ENCODE data around the gene PTTG1IP.
A peak's percentile ranks its signal among the peaks of the same experiment; 100 is the strongest.

PTTG1IP gene, protein sequence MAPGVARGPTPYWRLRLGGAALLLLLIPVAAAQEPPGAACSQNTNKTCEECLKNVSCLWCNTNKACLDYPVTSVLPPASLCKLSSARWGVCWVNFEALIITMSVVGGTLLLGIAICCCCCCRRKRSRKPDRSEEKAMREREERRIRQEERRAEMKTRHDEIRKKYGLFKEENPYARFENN

DNA sequence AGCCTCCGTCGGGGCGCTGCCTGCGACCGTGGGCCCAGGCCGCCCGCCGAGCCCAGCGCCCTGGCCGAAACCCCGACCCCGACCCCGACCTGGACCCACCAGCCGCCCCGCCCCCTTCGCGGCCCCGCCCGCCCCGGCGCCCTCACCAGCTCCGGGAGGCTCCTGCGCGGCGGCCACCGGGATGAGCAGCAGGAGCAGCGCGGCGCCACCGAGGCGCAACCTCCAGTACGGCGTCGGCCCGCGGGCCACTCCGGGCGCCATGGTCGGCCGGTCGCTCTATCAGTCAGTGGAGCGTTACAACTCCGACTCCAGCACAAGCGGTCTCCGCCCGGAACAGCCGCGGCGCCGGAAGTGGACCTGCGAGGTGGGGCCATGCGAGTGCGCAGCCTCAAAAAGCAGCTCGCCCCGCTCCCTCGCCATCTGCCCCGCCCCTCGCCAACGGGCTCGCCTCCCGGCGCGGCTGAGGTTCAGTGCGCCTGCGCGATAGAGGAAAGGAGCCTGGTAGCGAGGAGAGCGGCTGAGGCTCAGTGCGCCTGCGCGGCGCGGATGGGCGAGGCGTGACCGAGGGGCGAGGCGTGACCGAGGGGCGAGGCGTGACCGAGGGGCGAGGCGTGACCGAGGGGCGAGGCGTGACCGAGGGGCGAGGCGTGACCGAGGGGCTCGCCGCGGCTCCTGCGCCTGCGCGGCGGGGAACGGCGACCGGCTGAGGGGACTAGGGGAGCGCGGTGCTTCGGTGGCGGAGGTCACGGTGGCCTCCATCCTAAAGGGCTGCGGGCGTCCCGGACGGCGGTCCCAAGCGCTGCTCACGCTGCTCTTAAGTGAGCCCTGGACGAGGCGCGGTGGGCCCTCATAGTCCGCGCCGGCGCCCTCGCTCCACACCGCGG lies at the start of gene PTTG1IP:
TSS of gene PTTG1IP (minus strand) at position 335 of the 884 bp plus-strand sequence. CDS start at position 261, 74 bp downstream.
- peaks cover 49% of the 10 kb centered on the region for H3K27me3 Mint-ChIP-seq (ENCODE audit: low read depth, poor library complexity)
- peak; percentile 100 for DNase-seq
- H3K9me3 Mint-ChIP-seq, result peaks cover 4% of the 10 kb centered on the region
- peak within 1 kb of the TSS; percentile 61 for H3K27ac Mint-ChIP-seq
- peaks cover 58% of the 10 kb centered on the region for H3K4me1 Mint-ChIP-seq
- H3K4me3 Mint-ChIP-seq, result peak within 1 kb of the TSS; percentile 98
- H3K36me3 Mint-ChIP-seq (ENCODE audit: low read depth), result peaks cover 11% of the 10 kb centered on the region
- TF ChIP-seq, protein P1, sequence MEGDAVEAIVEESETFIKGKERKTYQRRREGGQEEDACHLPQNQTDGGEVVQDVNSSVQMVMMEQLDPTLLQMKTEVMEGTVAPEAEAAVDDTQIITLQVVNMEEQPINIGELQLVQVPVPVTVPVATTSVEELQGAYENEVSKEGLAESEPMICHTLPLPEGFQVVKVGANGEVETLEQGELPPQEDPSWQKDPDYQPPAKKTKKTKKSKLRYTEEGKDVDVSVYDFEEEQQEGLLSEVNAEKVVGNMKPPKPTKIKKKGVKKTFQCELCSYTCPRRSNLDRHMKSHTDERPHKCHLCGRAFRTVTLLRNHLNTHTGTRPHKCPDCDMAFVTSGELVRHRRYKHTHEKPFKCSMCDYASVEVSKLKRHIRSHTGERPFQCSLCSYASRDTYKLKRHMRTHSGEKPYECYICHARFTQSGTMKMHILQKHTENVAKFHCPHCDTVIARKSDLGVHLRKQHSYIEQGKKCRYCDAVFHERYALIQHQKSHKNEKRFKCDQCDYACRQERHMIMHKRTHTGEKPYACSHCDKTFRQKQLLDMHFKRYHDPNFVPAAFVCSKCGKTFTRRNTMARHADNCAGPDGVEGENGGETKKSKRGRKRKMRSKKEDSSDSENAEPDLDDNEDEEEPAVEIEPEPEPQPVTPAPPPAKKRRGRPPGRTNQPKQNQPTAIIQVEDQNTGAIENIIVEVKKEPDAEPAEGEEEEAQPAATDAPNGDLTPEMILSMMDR (IDR thresholded peaks at IDR 0.05), result no peak

DNA sequence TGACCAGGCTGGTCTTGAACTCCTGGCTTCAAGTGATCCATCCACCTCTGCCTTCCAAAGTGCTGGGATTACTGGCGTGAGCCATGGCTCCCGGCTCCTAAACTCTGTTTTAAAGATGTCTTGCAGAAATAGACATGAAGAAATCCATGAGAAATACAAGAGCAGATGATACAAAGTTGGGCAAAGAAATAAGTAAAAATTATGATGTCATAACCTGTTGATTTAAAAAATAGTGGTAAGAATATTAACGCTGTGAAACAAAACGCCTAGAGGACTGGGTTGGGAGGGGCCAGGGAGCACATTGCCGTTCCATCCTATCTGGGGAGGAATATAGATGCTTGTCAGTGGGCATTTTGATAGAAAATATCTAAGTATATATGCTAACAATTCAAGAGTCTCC lies 48.4 kb upstream of the PTTG1IP start:
- H3K36me3 Mint-ChIP-seq (ENCODE audit: low read depth), result no peaks in the 10 kb centered on the region
- TF ChIP-seq, protein P1 (IDR thresholded peaks at IDR 0.05), result no peak
- H3K9me3 Mint-ChIP-seq, result peaks cover 21% of the 10 kb centered on the region
- peaks cover 100% of the 10 kb centered on the region for H3K27me3 Mint-ChIP-seq (ENCODE audit: low read depth, poor library complexity)
- no peak overlapping the region for H3K4me3 Mint-ChIP-seq
- peaks cover 39% of the 10 kb centered on the region for H3K4me1 Mint-ChIP-seq
- DNase-seq, result no peak
- no peak overlapping the region for H3K27ac Mint-ChIP-seq

DNA sequence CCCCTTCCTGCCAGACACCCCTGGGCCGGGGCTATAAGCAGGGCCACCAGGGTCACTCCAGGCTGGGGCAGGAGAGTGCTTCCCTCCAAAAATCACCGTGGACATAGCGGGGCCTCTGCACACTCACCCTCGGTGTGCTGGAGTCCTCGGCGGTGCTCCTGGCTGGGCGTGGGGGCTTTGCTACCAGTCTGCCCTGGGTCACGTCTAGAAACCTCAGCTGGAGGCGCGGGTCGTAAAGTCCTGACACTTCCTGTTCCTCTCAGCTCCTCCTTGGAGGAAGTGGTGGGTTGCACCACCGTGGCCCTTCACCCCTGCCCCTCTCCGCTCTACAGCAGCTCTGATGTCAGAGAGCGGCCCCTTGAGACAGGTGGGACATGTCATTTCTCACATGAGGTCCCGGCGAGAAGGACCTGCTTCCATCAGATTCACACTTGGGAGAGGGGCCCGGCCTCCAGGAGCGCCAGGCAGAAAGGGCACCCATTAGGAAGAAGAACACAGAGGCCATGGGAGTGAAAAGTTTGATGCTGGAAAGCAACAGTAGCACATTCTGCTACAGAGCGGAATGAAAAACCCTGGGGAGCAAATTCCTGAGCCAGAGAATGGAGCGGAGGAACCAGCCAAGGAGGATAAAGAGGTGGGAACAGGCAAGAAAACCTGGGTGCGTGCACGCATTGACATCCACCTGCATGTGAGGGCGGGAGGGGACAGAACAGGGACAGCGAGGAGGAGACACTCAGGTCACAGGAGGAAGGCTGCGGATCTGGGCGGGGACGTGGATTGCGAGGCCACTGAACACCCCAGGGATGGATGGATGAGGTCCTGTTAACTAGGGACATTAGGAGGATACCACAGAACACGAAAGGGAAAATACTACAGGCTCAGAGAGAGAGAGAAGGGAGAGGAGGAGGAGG lies 47.5 kb upstream of the PTTG1IP start, which contains the start of gene ITGB2:
TSS of gene ITGB2 (minus strand) at position 206 of the 911 bp plus-strand sequence. CDS start 10,117 bp downstream, outside the sequence.
- Mint-ChIP-seq H3K27me3 (ENCODE audit: low read depth, poor library complexity) (peaks cover 100% of the 10 kb centered on the region), H3K27ac (peak within 1 kb of the TSS; percentile 46), H3K9me3 (peaks cover 21% of the 10 kb centered on the region), H3K4me3 (peak within 1 kb of the TSS; percentile 56), H3K4me1 (peaks cover 34% of the 10 kb centered on the region), H3K36me3 (ENCODE audit: low read depth) (no peaks in the 10 kb centered on the region)
- TF ChIP-seq, protein P1 (IDR thresholded peaks at IDR 0.05), result no peak
- DNase-seq, result no peak

DNA sequence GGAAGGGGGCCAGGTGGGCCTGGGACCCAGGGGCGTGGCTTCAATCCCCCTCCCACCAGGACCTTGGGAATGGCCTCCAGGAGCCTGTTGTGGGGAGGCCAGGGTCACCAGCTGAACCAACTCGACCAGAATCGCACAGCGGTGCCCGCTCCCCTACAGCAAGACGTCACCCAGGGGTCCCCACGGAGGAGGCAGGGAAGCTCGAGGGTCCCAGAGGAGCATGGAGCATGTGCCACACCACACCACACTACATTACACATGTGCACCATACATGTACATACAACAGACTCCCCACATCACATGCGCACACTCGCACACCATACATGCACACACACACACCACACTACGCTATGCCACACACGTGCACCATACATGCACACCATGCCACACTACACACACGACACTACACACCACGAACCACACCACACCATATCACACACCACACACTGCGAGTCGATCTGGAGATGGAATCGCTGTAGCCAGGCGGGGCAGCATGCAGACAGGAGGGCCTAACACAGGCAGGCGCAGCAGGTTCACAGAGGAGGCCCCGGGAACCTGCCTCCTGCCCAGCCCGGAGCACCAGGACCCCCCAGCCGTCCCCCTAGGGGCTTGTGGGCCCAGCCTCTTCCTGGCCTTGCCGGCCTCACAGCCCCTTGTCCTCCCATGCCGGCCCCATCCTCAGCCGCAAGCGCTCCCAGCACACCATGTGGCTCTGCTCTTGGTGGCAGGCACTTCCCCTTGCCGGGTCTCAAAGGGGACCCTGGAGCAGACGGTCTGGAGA lies 46.6 kb upstream of the PTTG1IP start:
- Mint-ChIP-seq H3K36me3 (ENCODE audit: low read depth) (no peaks in the 10 kb centered on the region), H3K27me3 (ENCODE audit: low read depth, poor library complexity) (peaks cover 100% of the 10 kb centered on the region), H3K27ac (no peak overlapping the region), H3K4me3 (peak overlapping the region; percentile 10), H3K9me3 (peaks cover 21% of the 10 kb centered on the region), H3K4me1 (peaks cover 39% of the 10 kb centered on the region)
- TF ChIP-seq, protein P1 (IDR thresholded peaks at IDR 0.05), result no peak
- DNase-seq, result no peak

Data from nephron progenitor cell (in vitro differentiated cells).